ENCODE results near the gene VPS51.

VPS51 gene

DNA sequence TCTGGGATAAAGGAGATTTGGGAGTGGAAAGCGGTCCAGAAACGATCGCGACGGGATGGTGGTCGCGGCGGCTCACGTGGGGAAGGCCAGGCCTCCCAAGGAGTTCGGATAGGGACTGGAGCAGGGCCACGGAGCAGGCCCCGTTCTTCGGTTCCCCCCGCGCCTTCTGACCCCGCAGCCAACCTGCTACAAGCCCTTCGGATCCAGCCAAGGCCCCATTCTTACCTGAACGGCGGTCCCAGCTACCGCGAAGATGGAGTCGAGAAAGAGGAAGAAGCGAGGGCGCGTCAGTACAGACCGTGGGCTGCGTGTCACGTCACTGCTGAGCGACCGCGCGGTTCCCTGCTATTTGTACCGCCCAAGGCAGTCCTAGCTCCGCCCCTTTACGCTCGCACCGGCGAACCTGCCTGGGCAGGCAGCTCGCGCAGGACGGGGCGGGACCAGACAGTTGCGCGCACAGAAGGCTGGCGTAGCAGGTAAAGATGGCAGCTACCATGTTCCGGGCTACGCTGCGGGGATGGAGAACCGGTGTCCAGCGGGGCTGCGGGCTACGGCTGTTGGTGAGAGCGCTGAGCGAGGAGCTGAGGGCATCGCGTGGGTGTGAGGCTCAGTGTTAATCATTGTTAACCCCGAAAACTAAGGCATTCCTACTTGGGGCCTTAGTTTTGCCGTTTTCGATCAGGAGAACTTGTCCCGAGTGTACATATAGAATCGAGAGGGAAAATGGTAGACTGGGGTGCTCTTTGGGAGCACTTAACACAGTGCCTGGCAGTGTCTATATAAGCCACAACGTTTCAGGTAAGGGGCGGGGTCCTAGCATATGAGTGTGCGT is 26.1 kb downstream of the VPS51 start, which contains the start of the genes FAU and MRPL49:
FAU (minus strand) TSS at position 270 of the 832 bp plus-strand sequence. CDS start 321 bp downstream, outside the sequence.
MRPL49 (plus strand) TSS at position 457 of the 832 bp plus-strand sequence; CDS start at position 483, 26 bp downstream.
- peak; percentile 99 for DNase-seq

DNA sequence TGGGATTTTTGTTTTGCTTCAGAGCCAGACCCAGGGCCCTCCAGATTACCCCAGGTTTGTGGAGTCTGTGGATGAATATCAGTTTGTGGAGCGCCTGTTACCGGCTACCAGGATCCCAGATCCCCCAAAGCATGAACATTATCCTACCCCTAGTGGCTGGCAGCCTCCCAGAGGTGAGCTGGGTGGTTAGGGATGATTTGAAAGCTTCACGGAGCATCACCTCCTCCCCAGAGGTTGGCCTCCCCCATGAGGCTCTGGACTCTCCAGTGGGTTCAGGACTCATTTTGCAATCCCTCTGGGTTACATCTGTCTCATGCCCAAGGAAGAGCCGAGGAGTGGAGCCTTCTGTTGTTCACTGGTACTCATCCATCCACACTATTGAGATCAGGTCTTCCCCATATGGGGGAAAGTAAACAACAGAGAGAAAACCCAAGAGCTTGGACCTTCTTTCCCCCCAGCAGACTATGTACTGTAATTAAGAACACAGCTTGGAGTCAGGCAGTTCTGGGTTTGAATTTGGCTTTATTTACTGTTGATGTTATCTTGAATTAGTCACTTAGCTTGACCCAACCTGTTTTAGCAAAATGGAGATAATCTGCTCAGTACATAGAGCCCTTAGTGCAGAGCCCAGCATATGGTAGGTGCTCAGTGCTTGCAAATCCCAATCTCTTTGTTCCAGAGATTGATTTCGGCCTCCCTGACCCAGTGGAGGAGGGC is 28.6 kb downstream of the VPS51 start:
- DNase-seq: no peak

DNA sequence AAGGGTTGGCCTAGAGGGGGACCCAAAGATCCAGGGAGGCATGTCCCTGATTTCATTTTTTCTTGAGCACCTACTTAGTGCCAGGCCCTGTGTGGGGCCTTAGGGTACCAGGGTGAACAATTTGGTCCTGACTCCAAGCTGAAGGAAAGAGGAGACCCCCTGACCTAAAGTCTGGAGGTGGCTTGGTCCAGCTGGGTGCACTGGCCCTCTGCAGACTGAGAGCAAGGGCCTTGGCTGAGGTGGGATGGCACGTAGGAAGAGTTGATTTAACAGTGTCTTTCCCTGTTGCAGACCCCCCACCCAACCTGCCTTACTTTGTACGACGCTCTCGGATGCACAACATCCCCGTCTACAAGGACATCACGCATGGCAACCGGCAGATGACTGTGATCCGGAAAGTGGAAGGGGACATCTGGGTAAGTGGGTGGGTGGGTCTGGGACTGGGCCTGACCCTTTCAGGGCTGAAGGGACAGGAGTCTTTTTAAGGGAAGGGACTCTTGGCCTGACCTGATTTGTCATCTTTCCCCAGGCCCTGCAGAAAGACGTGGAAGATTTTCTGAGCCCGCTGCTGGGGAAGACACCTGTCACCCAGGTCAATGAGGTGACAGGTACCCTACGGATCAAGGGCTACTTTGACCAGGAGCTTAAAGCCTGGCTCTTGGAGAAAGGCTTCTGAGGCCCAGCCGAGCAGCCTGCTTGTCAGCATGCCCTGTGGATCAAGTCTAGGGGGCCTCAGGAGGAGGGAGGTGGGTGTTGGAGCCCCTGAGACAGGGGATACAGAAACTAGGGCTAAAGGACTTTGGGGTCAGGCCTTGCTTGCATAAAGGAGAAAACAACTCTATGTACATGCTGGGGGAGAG is 29.4 kb downstream of the VPS51 start:
- DNase-seq: no peak

DNA sequence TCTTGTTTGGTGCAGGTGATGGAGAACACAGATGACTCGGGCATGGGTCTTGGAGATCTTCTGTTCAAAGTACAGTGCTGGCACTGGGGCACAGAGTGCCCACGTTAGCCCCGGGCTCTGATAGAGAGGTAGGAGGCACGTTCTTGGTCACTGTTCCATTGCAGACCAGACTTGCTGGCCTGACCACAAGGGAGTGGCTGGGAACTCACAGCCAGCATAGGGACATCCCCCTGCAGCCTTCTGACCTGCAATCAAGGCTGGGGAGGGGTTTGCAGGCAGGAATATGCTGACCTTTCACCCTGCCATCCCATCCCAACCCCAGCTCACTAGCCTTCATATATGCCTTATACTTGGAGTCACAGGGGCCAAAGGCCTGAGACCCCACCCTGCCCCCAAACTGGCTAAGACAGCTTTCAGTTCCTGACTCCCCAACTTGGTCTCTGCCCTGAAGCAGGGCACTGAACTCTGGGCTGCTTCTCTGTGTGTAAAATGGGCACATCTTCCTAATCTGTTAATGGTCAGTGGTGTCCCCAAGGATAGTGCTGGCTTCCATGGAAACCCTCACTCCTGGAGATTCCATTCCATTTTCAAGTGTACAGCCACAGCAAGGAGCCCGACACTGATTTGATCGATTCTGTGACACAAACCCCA is 30.7 kb downstream of the VPS51 start:
- no peak for DNase-seq

DNA sequence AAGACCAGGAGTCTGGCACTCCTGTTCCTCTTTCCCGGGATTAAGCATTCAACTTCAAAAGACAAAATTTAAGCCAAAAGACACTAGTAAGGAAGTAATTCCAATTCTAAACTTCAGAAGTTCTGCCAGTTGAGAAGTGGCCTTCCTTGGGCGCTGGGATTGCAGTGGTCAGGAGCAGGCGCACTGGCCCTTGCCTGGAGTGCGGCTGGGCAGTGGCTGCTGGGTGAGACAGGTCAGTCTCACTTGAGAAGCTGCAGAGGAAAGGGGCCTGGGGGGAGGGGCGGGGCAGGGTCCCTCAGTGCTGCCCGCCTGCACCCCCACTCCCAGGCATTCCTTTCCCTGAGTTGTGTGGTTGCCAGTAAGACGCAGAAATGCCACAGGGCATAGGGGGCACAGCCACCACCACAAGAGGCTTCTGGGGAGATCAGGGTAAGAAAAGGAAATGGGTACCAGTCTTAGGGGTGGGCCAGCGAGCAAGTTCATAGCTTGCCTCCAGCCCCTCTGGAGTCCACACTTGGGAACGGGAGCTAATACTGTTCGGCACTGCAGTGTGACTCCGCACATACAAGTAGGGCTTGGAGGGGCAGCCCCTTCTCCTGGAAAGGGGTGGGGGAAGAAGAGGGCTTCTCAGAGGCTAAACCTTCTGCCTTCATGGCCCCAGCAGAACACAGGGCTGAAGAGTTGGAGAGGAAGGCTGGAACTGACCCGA is 31.6 kb downstream of the VPS51 start:
- DNase-seq: no peak

DNA sequence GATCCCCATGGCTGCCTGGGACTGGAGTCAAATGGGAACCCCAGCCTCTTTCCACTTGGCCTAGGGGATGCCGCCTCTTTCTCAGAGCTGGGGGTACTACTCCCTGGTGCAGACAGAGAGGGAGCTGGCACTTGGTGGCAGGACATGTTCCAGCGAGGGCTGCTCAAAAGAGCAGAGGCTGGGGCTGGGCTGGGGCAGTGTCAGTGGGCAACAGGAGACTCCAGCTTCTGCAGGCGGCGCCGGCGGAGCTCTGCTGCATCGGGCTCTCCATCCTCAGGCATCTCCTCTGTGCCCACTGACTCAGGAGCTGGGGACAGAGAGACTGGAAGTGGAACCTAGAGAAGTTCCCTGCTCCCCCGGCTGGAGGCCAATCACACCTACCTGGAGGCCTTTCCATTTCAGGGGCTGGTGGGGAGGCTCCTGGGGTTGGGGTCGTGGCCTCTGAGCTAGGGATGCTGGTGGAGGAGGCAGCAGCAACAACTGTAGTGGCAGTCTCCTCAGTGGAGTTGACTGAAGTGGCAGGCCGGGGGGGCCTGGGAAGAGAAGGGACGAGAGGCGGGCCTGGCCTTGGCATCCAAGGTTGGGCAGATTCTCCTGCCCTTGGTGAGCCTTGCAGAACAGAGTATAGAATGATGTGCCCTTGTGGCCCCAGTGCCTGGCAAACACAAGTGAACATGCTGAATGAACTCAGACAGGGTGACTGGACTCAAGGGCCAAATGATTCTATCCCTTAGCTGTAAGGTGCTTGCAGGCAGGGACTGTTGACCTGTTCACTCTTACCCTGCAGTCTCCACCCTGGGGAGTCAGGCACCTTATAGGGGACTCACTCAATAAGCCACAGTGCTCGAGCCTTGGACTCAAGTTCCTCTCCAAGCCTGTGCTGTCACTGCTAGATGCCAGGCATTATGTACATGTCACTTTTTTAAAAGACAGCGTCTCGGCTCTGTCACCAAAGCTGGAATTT is 32.5 kb downstream of the VPS51 start:
- DNase-seq: no peak

DNA sequence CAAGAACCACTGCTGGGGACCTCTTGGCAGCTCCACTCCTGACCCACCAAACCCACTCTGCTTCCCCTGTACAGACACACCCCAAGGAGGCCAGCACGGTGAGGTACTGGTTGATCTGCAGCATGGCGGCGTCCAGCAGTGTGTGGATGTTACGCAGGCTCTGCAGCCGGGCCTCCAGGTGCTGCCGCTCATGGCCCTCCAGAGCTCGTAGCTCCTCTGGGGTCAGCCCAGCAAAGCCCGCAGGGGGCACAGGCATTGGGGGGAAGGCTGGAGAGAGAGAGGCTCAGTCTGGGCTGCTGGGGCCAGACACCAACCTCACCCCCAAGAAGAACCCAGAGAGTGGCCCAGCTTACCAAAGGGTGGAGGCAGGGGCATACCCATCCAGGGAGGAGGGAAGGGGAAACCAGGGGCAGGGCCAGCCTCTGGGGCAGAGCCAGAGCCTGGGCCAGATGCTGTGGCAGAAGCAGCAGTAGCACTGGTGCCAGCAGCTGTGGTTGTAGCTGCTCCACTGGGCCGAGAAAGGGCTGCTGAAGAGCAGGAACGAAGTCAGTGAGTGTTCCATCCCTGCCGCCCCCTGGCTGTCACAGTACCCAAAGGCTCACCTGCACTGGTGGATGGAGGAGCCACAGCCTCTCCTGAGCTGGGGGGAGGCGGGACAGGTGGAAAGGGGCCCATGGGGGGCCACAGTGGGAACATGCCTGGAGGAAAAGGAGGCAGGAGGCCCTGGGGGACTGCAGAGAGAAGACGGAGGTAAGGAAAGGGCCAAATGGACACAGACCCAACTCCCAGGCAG is 33.8 kb downstream of the VPS51 start:
- DNase-seq: no peak

DNA sequence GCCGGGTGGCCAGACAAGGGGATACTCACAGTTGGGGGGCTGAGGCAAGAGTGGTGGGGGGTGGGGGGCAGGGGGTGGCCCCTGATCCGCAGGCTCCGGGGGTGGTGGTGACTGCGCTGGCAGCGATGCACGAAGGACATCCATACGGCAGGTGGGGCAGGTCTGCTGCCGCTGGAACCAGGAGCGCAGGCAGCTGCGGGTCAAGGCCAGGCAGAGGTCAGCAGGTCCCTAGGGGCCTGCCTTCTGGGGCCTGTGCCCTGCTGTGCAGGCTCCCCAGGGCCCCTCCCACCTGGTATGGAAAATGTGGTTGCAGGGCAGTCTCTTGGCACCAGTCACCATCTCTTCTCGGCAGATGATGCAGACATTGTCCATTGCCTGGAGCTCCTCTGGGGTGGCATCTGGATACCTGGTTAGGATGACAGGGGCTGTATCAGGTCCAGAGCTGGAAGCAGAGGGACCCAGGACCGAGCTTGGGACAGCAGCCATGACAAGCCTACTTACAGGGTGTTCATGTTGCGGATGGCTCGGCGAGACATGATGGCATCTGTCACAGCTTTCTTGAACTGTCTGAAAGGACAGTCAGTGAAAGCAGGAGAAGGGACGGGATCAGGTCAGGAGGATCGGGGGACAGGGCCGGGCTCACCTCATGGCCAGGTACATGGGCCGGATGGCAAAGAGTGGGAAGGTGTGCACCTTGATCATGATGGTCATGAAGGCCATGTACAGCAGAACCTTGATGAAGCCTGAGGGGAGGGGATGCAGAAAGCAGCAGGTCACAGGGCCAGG is 34.8 kb downstream of the VPS51 start:
- DNase-seq: no peak

DNA sequence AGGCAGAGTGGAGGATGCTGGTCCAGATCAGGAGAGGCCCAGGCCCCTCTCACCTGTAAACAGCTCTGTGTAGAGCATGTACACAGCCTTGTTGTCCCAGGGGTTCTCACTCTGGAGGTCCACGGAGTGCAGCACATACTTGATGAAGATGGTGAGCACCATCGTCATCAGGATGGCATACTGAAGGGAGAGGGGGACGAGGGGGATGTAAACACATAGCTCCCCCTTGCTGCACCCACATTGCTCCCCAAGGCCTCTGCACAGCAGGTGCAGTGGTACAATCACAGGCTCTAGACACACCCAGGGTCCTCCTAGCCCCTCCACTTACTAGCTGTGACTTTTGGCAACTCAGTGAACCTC is 35.4 kb downstream of the VPS51 start:
- DNase-seq: no peak

DNA sequence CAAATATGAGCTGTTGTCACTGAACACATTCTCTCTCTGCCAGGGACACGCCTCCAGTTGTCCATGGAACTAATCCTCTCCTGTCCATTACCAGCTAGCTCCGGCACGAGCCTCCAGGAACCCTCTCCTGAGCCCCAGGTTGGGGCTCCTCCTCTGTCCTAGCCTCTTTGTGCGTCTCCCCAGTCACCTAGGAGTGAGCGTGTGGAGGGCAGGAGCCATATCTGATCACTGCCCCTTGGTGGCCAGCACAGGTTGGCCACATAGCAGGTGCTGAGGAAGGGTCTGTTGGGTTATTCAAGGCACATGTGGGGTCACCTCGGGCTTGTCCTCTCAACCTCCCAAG is 35.9 kb downstream of the VPS51 start:
- DNase-seq: no peak

DNA sequence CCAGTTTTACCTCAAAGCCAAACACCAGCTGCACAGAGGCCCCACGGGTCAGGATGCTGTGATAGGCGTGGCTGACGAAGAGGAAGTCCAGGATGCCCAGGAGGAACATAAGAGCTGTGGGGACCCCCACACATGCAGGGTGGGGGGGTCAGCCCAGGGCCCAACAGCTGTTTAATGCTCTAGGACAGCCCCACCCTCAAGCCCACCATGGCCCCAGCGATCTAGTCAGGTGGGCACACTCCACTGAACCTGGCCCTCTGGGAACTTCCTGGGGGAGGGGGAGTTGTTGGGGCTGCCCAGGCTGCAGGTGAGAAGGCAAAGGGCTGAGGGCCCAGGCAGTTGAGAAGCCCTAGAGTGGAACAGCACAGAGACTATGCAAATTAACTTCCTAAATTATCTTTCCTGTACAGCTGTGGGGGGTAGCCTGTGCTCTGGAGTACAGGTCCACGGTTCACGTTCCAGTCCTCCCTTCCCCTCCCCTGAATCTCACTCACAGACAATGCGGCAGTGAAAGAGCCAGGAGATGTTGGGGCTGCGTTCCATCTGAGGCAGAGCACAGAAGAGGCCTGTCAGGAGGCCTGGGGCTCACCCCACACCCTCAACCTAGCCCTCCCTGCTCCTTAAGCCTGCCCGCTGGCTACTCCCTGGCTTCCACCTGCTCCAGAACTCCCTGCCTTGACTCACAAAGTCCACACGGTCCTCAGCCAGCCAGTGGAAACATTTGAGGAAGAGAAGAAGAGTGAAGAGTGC is 36.4 kb downstream of the VPS51 start:
- no peak for DNase-seq

DNA sequence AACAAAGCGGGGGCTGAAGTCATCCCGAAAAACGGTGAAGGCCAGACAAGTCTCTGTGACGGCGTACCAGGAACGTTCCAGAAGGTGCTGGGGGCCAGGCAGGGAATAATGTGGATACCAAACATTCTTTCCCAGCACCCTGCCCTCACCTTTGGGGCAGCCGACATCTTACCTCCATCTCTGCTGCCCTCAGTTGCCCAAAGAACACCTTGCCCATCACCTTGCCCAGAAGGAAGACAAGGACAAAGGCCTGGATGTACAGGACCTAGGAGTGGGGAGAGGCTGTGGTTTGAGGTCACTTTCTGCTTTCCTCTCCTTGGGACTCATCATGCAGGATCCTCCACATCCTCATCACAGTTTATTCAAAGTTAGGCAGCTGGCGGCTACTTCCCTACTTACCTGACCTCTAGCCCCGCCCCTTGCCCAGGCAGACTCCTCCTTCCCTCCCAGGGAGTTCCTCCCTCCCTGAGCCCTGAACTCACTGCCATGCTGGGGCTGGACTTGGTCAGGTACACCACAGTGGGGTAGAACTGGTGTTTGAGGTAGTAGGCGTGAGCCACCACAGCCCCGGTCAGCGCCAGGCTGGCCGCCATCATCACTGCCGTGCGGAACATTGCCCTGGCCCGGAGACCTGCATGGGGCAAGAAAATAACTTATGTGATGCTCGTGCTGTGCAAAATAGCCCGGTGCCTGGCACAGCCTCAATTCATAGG is 37.1 kb downstream of the VPS51 start:
- peak; percentile 29 for DNase-seq

DNA sequence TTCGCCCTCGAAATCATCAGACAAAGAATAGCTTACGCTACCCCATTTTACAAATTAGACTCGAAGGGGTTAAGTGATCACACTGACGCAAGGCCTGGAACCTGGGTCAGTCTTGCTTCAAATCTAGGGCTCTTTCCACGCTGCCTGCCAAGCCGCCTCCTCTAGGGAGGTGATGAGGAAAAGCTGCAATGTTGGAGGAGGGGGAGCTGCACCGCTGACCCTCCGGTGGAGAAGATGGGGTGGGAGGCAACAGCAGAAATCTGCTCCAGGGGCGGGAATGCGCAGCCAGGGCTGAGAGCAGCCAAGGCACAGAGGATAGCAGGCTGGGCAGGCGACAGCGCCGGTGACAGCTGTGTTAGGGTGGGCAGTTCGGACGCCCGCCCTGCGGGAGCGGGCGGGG is 37.7 kb downstream of the VPS51 start:
- no peak for DNase-seq

DNA sequence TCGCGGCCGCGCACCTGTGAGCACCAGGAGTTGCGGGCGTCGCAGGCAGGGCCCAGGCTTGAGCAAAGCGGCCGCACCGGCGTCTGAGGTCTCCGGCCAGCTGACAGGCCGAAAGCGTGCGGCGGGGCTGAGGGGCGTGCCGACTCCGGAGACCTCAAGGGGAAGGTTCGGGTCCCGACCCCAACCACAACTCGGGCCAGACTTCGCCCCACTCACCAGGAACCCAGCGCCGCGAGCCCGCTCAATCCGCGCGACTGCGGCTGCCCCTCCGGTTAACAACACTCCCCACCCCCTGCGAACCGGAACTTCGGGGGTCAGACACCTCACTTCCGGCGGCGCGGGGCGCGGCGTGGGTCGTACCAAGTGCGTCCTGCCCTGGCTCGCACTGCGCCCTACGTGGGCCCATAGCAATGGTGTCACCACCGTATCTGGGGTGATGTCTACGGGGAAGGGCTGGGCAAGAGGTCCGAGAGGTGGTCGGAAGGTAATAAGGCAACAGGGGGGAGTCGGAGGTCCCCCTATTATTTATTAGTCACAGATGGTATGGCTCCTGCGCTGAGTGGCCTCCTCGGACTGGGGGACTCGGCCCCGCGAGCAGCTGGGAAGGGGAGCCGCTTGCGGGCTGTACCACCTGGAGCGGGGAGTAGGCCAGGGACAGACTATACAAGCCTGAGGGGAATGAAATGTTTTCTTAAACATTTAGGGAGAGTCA is 38.4 kb downstream of the VPS51 start, which contains the start of gene SYVN1:
SYVN1 (minus strand) TSS at position 280 of the 712 bp plus-strand sequence. CDS start 918 bp downstream, outside the sequence.
- peak; percentile 95 for DNase-seq

DNA sequence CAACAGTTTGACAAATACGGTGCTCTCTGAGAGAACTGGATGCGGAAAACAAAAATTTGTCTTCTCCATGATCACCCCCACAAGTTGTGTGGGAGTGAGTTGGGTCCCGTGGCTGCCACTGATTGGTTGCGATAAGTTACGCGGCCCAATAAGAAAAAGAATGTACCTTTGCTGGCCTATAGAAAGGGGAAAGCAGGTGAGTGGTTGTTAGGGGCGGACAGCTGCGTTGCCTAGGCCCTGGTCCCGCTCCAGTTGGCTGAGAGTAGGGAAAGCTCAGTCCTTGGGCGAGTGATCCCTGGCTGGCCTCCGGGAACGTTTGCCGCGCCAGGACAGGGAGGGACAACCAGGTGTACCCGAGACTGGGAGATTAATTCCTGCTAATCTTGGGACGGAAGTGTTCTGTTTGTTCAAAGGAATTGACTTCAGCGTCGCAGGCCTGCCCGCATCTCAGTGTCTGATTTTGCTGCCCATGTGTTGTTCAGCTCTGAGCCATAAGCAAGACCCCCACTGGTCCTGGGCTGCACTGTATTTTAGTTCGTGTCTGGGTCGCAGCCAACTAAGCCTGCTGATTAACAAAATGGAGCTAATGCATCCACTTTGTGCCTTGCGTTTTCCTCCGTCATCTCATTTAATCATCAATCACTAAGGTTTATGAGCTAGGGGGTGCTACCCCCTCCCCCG is 39.1 kb downstream of the VPS51 start:
- DNase-seq: peak; percentile 99

DNA sequence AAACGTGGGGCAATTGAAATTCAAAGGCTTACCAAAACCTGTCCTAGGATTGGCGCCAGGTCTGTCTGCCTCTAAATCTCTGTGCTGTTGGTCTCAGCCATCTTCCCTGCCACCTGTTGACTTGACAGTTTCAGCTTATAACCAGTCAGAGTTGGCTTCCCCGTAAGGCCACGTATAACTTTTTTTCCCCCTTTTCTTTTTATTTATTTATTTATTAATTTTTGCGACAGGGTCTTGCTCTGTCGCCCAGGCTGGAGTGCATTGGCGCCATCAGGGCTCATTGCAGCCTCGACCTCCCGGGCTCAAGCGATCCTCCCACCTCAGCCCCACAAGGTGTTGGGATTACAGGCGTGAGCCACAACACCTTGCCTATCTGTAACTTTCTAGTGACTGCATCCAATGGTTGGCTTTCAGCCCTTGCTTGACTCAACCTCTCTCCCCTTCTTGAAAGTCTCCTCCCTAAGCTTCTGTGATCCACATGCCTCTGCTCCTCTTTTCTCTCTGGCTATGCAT is 39.7 kb downstream of the VPS51 start:
- DNase-seq: no peak

Data from NCI-H1105 treated with DMSO at 0.1 percent for 48 hours (cell line).